HEK293 (cell line): ENCODE data around the gene SPIRE1.
A peak's percentile ranks its signal among the peaks of the same experiment; 100 is the strongest.
"Not testable (repeated sequence)": the region's sequence is repeated elsewhere in the genome, so short reads cannot be mapped to it uniquely, and the experiment has no call there.

Source experiments
- CTCF ChIA-PET: fragments of 350-600 bp; formaldehyde crosslinking; extraction: SDS; loops from one replicate; lab custom pipeline; 2021; ENCODE audit warnings: antibody characterized with exemption; lab: Yijun Ruan, JAX
- POLR2A ChIA-PET: fragments of 300-600 bp; formaldehyde crosslinking; extraction: SDS; loops from one replicate; lab custom pipeline; 2020; ENCODE audit warnings: antibody characterized with exemption, inconsistent platforms; lab: Yijun Ruan, JAX
- H3K27ac ChIP-seq: fragments of 200-500 bp; sonication (Bioruptor generic); 2 replicates; pipeline ENCODE4 v1.5.1; 2014; ENCODE audit warnings: low read depth, low read length, control low read depth, inconsistent platforms; ENCODE audit errors: extremely low read depth
- H3K36me3 ChIP-seq, 2 experiments: fragments of 200-500 bp in 1 of 2; sonication (Bioruptor generic) in 1 of 2; 1 replicate in 1 of 2; 2 replicates in 1 of 2; pipeline ENCODE4 v1.5.1; 2014 to 2017; ENCODE audit warnings: inconsistent platforms in 2 of 2, low read length in 2 of 2; ENCODE audit not compliant: control insufficient read depth in 2 of 2, insufficient read depth in 1 of 2
- H3K4me1 ChIP-seq: fragments of 200-500 bp; sonication (Bioruptor generic); 2 replicates; pipeline ENCODE4 v1.5.1; 2014; ENCODE audit warnings: mild to moderate bottlenecking, low read length, inconsistent platforms; ENCODE audit not compliant: control insufficient read depth, insufficient read depth
- H3K4me3 ChIP-seq: 2 replicates; pipeline ENCODE4 v1.5.1; 2011; ENCODE audit warnings: low read depth, mild to moderate bottlenecking, control low read depth, low read length, moderate library complexity
- H3K9me3 ChIP-seq: fragments of 200-500 bp; sonication (Bioruptor generic); 2 replicates; pipeline ENCODE4 v1.5.1; 2014; ENCODE audit warnings: low read depth, low read length, inconsistent platforms; ENCODE audit not compliant: control insufficient read depth, insufficient read depth
- MYNN ChIP-seq: fragments of 450-650 bp; formaldehyde crosslinking; IDR thresholded peaks from 2 replicates; pipeline ENCODE4 v1.5.1; 2016; ENCODE audit warnings: missing biosample characterization, missing genetic modification characterization, borderline replicate concordance
- PRDM1 ChIP-seq: fragments of 450-650 bp; formaldehyde crosslinking; IDR thresholded peaks from 2 replicates; pipeline ENCODE4; 2016; ENCODE audit warnings: missing biosample characterization, missing genetic modification characterization
- YY2 ChIP-seq: fragments of 450-650 bp; formaldehyde crosslinking; IDR thresholded peaks from 2 replicates; pipeline ENCODE4 v1.5.1; 2016; ENCODE audit warnings: missing biosample characterization, missing genetic modification characterization
- ZBTB21 ChIP-seq: fragments of 450-650 bp; formaldehyde crosslinking; IDR thresholded peaks from 2 replicates; pipeline ENCODE4 v1.5.1; 2017; ENCODE audit warnings: missing biosample characterization, missing genetic modification characterization
- ZFHX2 ChIP-seq: fragments of 450-650 bp; formaldehyde crosslinking; conservative IDR thresholded peaks from 2 replicates; pipeline ENCODE4 v1.5.1; 2016; ENCODE audit warnings: missing biosample characterization, missing genetic modification characterization
- ZNF664 ChIP-seq: fragments of 450-650 bp; formaldehyde crosslinking; IDR thresholded peaks from 2 replicates; pipeline ENCODE4 v1.5.1; 2016; ENCODE audit warnings: missing biosample characterization, missing genetic modification characterization
- ZNF791 ChIP-seq: fragments of 450-650 bp; formaldehyde crosslinking; IDR thresholded peaks from 2 replicates; pipeline ENCODE4 v1.5.1; 2016; ENCODE audit warnings: missing biosample characterization, missing genetic modification characterization
- TF ChIP-seq, protein P1 (sequence below): fragments of 450-650 bp; formaldehyde crosslinking; IDR thresholded peaks from 2 replicates; pipeline ENCODE4; 2016; ENCODE audit warnings: missing biosample characterization, missing genetic modification characterization
- TF ChIP-seq, protein P2 (sequence below): fragments of 450-650 bp; formaldehyde crosslinking; IDR thresholded peaks from 2 replicates; pipeline ENCODE4 v1.5.1; 2017; ENCODE audit warnings: missing biosample characterization, missing genetic modification characterization
- TF ChIP-seq, protein P3 (sequence below): fragments of 450-650 bp; formaldehyde crosslinking; IDR thresholded peaks from 2 replicates; pipeline ENCODE4 v1.5.1; 2016; ENCODE audit warnings: missing biosample characterization, missing genetic modification characterization

The SPIRE1 gene

GRCh38 chr18:12491611-12492435, 166.1 kb downstream of the SPIRE1 start (continued):
- TF ChIP-seq, protein P1, sequence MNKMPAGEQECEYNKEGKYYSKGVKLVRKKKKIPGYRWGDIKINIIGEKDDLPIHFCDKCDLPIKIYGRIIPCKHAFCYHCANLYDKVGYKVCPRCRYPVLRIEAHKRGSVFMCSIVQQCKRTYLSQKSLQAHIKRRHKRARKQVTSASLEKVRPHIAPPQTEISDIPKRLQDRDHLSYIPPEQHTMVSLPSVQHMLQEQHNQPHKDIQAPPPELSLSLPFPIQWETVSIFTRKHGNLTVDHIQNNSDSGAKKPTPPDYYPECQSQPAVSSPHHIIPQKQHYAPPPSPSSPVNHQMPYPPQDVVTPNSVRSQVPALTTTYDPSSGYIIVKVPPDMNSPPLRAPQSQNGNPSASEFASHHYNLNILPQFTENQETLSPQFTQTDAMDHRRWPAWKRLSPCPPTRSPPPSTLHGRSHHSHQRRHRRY (tag by site-specific recombination), result no peak
- TF ChIP-seq ZNF664 (tag by site-specific recombination) (no peak), ZBTB21 (tag by site-specific recombination) (no peak)
- TF ChIP-seq, all 188 proteins: peak for 0

DNA sequence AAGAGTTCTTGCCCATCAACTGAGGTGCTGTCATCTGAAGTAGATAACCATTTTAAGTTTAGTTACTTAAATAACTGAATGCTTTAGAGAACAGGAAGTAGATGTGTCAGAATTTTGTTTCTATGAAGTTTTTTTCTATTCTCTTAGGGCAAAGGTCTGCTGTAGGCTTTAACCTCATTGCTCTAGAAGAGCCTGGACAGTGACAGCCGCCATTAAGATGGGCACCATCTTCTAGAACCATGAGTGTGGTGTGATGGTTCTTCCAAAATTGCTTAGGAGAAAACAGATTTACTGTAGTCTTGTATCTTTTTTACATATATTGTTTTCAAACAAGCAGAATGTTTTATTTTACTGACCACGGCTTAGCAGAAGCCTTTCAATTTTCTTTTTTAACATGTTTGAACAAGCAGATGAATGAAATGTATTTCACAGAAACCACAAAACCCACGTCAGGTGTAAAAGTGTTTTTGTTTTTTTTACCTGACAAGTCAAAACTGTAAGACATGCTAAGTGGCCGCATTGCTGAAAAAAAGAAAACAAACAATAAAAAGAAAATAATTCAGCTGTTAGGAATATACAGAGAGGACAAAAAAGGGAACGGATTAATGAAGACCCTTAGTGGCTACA, 172.3 kb downstream of the SPIRE1 start:
- Histone ChIP-seq H3K4me3 (no peak overlapping the region), H3K36me3 (peaks cover 2 to 5% of the 10 kb centered on the region in 2 experiments; a peak in 2 of 3 replicates), H3K27ac (no peak overlapping the region), H3K9me3 (no peaks in the 10 kb centered on the region), H3K4me1 (no peaks in the 10 kb centered on the region)
- TF ChIP-seq ZFHX2 (no peak), MYNN (tag by site-specific recombination) (no peak)
- TF ChIP-seq, protein P2, sequence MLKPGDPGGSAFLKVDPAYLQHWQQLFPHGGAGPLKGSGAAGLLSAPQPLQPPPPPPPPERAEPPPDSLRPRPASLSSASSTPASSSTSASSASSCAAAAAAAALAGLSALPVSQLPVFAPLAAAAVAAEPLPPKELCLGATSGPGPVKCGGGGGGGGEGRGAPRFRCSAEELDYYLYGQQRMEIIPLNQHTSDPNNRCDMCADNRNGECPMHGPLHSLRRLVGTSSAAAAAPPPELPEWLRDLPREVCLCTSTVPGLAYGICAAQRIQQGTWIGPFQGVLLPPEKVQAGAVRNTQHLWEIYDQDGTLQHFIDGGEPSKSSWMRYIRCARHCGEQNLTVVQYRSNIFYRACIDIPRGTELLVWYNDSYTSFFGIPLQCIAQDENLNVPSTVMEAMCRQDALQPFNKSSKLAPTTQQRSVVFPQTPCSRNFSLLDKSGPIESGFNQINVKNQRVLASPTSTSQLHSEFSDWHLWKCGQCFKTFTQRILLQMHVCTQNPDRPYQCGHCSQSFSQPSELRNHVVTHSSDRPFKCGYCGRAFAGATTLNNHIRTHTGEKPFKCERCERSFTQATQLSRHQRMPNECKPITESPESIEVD (tag by site-specific recombination), result 0 out of 2 replicates have a peak, but pooled peaks have one; percentile 16
- ChIA-PET CTCF (interaction anchor here (0.7 to 1.0 kb wide), 3 partner anchors 10 to 34 kb away, joined by 4 to 5 read pairs (median 4); no protein-coding TSS in a partner anchor), POLR2A (no interaction called here)

GRCh38 chr18:12481915-12482314, 176.0 kb downstream of the SPIRE1 start:
- H3K27ac ChIP-seq, H3K9me3 ChIP-seq, H3K4me3 ChIP-seq, CTCF ChIA-PET, H3K4me1 ChIP-seq, POLR2A ChIA-PET: not testable (repeated sequence)
- peaks cover 15 to 22% of the 10 kb centered on the region in 2 experiments; a peak in 2 of 3 replicates for H3K36me3 ChIP-seq

GRCh38 chr18:12479982-12480381, 177.9 kb downstream of the SPIRE1 start:
- H3K4me1 ChIP-seq, result no peaks in the 10 kb centered on the region
- TF ChIP-seq PRDM1 (no peak), YY2 (tag by site-specific recombination) (no peak), ZNF791 (tag by site-specific recombination) (no peak)
- TF ChIP-seq, protein P3, sequence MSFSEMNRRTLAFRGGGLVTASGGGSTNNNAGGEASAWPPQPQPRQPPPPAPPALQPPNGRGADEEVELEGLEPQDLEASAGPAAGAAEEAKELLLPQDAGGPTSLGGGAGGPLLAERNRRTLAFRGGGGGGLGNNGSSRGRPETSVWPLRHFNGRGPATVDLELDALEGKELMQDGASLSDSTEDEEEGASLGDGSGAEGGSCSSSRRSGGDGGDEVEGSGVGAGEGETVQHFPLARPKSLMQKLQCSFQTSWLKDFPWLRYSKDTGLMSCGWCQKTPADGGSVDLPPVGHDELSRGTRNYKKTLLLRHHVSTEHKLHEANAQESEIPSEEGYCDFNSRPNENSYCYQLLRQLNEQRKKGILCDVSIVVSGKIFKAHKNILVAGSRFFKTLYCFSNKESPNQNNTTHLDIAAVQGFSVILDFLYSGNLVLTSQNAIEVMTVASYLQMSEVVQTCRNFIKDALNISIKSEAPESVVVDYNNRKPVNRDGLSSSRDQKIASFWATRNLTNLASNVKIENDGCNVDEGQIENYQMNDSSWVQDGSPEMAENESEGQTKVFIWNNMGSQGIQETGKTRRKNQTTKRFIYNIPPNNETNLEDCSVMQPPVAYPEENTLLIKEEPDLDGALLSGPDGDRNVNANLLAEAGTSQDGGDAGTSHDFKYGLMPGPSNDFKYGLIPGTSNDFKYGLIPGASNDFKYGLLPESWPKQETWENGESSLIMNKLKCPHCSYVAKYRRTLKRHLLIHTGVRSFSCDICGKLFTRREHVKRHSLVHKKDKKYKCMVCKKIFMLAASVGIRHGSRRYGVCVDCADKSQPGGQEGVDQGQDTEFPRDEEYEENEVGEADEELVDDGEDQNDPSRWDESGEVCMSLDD, result no peak
- no peak overlapping the region for H3K27ac ChIP-seq
- ChIA-PET POLR2A (no interaction called here), CTCF (interaction anchor here (1.1 kb wide), 1 partner anchor 16 kb away, joined by 6 read pairs; no protein-coding TSS in a partner anchor)
- no peaks in the 10 kb centered on the region for H3K9me3 ChIP-seq
- H3K36me3 ChIP-seq, result peaks cover 15 to 22% of the 10 kb centered on the region in 2 experiments; a peak in 2 of 3 replicates
- H3K4me3 ChIP-seq, result no peak overlapping the region
